CD4-positive, alpha-beta T cell treated with Interferon alpha-2 for 1 hour (primary cell): ENCODE data around the gene RPL22.

ENCODE experiments used
- DNase-seq, 2 donors: peaks; one replicate each; pipeline ENCODE4 v3.0.0-alpha.2; 2020 to 2022

RPL22 gene

DNA sequence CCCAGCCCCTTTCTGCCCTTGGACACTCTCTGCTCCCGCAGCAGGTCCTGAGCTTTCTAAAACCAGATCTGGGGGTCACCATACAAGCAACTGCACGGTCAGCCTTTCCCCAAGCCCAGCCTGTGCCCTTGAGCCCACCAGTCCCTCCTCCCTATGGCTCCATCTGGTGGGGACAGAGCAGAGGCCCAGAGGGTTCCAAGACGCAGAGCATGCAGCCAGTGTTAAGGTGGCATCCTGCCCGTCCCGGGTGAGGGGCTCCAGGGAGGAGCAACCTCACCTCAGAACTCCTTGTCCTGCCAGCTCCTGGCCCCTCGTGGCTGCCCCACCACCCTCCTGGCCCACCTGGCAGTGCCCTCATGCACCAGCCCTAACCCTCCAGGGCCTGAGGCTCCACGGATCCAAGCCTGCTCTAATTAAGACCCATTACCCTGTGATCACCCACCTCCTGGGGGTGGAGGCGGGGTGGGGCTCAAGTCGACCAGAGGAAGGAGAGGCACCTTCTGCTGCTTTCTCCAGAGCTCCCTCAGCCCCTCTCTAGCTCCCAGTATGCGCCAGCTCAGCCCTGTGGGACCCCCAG, 27.8 kb downstream of the RPL22 start:
- no peak for DNase-seq

DNA sequence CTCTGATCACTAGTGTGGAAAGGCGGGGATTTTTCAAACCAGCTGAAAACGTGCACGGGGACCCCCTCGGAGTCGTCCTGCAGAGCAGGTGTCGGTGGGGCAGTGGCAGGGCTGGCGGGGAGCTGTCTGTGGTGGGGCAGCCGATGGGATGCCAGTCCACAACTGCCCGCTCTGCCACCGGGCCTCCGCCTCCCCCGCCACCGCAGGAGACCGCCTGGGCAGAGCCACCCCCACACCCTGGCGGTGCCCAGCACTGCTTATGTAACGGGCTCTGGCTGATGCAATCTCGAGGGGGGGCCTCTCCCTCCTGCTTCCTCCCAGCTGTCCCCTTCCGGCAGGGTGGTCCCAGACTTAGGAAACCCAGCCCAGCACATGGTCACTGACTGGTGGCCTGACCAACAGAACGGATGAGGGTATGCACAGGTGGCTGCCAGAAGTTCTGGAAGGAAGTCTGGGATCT, 28.6 kb downstream of the RPL22 start:
- no peak for DNase-seq

DNA sequence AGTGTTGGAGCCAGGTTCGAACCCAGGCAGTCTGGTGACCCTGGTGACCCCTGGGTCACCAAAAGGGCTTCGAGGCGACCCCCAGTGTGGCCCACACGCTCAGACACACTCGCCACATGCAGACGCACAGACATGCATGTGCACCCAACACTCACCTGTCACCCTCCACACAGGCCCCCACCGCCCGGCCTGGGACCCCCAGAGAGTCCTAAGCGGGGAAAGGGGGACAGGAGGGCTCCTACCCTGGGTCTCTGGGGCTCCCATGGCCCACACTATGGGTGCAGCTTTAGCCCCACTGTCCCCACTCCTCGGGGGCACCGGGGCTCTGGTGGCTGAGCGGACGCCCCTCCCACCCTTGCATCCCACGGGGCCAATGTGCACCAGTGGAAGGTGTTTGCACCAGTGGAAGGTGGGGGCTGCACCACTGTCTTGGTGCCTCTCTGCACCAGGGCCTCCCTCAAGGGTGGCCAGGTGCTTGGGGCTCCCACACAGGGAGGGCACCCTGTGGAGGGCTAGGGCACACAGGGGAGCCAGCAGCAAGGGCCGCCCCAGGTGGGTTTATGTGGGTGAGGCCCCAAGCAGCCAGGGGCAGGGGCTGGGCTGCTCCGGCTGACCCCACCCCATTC, 29.2 kb downstream of the RPL22 start:
- no peak for DNase-seq

DNA sequence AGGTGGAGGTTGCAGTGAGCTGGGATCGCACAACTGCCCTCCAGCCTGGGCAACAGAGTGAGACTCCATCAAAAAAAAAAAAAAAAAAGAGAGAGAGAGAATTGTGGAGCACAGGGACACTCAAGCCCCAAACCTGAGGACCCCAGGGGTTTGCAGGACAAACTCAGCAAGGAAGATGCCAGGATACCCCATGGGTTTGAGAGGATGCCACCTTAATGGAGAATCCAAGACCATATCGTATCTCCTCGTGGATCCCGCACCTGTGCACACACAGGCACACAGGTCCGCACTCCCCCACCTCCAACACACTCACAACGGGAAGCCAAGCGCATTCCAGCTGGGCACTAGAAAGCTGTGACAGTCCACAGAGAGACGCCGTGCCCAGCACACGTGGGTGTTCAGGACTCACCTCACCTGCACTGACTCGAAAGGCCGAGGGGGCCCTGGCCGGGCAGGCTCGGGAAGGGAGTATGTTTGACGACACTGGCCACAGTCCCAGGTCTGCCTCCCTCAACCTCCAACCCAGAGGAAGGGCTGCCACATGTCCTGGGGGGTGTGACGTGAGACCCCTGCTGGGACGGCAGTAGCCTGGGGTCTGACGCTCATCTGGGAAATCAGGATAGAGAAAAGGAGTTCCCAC, 30.3 kb downstream of the RPL22 start:
- DNase-seq = no peak

DNA sequence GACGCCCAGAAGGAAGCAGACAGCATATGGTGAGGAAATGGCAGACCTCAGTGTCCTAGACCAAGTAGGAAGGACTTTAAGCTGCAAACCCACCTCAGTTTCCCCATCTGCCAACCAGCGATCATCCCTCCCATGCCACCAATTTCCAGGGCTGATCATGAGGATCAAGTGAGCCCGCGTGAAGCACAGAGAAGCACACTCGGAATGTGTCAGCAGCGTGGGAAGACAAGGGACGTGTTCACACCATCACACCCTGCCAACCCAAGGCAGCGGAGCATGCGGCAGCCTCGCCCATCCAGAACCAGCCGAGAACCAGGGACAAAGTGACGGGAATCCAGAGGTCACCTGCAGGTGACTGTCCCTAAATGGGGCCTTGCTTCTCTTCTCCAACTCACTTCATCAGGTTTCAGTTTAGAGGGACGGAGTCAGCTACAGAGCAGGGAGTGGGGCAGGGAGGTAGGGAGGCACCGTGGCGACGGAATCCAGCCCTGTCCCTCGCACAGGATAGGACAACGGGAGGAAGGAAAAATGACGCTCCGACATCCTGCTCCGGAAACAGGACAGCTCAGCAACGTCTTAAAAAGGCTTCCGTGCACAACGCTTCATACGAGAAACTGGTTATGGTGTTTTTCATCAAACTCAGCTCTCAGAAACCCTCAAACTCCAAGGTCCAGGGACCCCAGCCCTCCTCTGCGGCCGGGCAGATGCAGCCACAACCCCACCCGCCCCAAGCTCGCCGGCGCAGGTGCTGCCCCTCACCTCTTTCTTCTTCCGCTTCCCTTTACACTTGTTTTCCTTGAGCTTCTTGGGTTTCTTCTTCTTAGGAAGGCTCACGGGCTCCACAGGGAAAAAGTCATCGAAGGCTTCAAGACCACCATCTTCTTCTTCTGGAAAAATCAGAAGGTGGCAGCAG, 31.7 kb downstream of the RPL22 start:
- no peak for DNase-seq

DNA sequence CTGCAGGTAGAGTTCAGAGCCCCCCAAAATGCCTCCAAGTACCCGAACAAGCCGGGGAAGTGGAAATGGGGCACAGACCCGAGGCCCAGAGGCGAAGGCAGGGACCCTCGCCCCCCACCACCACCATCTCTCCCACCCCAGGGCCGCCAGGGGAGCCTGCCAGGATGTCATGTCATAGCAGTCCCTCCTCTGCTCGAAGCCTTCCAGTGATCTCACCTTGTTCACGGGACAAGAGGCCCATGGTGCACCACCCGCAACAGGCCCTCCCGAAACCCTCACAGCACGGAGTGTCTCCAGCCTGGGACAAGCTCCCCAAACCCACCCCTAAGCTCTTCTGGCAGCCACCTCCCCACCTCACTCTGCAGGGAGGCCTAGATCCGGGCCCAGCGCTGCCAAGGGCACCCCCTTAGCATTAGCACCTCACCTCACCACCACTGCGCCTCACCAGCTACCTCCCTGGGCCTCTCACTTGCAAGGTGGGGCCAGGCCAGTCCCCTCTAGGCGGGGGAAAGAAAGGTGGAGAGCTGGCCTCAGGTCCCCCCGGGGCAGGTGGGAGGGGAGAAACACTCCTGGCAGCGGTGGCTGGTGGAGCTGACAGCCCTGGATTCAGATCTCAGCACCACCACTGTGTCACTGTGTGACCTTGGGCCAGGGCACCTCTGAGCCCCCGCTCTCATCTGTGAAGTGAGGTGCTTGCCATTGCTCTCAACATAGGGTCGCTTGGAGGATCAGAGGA, 32.6 kb downstream of the RPL22 start:
- no peak for DNase-seq

DNA sequence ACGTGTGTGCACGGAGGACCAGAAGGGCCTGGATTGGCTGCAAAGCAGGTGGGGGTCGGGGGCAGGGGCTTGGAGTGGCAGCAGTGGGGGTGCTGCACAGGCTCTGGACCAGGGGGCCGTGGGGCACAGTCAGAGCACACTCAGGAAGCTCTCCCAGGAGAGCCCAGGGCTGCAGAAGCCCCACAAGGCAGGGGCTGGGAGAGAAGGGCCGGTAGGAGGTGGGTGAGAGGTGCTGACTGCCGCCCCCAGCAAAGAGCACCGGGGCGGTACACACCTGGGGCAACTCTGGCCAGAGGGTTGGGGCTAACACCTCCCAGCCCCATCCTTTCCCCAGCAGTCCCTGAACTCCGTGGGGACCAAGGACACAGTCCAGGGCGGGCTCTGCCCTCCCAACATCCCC, 33.2 kb downstream of the RPL22 start:
- no peak for DNase-seq

DNA sequence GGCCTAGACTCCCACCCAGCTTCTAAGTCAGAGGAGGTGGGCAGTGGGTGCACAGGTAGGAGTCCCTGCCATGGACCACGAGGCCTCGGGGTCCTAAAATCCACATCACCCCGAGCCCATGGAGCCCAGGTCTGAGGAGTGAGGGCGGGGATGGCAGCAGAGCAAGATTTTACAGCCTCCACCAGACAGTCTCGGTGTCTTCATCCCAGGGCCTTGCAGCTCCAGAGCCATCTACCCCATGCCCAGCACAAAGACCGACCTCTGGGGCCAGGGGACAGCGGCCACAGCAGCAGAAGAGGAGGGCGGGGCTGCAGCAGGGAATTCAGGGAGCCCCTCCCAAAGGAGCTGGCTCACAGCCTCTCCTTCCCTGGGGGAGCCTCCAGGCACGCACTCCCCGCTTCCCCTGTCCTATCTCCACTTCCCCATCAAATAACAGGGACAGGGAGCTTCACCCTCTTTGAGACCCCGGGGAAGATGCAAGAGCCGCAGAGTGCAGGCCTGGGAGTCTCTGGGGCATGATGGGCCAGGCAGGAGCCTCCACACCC, 33.9 kb downstream of the RPL22 start:
- no peak for DNase-seq

DNA sequence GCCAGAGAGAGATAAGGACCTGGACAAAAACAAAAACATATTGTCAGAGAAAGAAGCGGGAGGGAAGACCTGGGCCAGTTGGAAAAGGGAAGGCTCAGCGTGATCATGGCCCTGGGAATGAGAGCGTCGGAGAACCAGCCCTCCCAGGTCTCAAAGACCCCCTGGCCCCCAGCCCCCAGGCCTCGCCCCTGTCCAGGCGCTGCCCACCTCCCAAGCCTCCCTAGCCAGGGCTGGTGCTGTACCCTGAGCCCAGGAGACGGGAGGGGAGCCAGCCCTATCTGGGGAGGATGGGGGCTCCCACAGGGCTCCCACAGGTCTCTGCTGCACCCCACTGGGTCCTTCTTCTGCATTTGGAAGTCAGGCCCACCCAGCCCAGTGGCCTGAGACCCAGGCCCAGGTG, 34.4 kb downstream of the RPL22 start:
- DNase-seq = no peak

DNA sequence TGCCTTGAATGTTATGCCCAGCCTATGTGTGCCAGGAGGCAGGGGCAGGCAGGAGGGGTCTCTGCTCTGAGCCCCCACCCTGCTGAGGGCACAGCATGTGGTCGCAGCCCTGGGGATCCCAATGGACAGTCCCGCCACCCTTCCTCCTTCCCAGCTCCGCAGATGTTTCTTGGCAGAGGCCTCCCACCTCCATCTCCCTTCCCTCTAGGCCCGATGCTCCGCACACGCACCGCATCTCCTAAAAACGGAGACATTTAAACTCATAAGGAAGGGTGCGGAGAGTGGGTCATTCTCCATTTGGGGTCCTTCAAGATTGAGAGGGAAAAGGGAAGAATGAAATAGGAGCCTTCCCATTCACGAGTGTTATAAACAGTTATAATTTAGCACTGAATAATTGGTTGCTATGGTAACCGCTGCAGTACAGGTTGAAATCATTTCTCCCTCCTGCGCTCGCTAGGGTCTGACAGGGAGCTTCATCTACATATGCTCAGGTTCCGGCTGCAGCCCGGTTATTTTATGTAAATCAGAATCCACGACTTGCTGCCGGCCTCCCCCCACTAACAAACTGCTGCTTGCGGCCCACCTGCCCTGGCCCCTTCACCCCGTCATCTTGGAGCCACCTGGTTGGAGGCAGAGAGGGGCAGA, 35.3 kb downstream of the RPL22 start:
- no peak for DNase-seq

DNA sequence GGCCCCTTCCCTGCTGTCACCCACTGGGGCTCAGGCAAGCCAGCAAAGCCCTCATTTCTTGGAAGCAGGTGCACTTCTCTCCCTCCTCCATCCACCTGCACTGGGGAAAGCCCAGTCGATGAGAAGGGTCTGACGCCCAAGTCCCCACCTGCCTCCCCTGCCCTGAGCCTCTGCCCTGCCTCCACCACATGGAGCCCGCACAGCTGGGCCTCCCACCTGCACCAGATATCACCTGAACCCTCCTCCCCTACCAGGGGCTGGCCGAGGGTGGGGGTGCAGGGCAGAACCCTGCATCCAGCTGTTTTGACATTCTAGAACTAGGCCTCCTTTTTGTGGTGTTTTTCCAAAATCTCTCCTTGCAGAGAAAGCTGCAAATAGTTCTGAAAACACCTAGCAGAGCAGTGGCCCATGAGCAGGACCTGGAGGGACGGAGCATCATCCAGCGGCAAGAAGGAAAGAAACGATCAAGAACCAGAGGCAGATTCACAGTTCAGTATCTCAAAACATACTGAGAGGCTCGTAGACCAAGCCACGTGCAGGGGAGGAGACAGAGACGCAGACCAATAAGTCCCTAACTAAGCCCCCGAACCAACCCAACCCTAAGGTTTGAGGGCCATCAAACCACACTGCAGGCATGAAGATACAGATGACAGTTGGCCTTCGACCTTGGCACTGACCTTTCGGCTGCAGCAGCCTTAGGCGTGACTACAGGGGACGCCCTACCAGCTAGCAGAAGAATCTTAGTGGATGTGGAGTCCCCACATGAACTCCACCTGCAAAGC, 36.0 kb downstream of the RPL22 start:
- no peak for DNase-seq

DNA sequence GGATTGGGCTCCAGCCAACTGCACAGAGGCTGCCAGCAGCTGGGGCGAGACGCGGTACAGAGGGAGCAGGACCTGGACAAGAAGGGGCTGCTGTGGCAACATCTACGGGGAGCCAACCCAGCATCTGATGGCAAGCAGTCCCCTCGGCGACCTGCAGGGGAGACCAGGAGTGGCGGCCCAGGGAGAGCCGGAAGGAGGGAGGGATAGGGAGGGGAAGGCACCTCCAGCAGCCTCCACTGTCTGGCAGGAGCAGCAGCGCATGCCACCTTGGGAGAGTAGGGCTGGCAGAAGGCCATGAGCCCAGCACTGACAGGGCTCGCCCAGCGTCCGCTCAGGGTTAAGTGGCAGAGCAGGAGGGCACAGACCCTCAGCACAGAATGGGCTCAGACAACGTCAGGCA, 36.6 kb downstream of the RPL22 start:
- no peak for DNase-seq

DNA sequence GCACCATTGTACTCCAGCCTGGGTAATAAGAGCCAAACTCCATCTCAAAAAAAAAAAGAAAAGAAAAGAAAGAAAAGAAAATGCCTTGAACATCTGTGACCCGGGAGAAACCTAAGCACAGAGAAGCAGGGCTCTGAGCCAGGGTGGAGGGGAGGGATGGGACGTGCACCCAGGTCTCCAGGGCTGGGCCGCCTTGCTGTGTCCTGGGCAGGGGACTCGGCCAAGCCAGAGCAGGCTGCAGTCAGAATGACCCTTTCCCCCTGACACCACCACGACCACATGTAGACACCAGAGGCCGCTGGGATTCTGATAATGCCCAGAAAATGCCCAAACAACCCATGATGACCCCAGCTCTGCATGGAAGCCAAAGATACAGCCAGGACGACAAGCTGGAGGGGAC, 37.1 kb downstream of the RPL22 start:
- no peak for DNase-seq

DNA sequence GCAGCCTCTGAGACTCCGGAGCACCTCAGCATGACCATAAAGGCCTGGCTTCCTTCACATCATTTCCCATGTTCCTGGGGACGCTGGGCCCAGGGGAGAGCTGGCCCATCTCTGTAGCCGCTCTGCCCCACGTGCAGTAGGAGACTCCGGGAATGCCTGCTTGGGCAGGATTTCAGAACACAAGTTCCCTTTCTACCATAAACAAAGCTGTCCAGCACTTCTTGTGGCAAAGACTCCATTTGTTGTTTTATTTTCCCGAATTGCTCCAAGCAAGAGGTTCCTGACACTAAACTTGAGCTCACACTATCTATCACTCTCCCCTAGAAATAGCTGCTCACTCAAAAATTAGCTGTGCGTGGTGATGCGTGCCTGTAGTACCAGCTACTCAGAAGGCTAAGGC, 41.2 kb downstream of the RPL22 start:
- DNase-seq = no peak

DNA sequence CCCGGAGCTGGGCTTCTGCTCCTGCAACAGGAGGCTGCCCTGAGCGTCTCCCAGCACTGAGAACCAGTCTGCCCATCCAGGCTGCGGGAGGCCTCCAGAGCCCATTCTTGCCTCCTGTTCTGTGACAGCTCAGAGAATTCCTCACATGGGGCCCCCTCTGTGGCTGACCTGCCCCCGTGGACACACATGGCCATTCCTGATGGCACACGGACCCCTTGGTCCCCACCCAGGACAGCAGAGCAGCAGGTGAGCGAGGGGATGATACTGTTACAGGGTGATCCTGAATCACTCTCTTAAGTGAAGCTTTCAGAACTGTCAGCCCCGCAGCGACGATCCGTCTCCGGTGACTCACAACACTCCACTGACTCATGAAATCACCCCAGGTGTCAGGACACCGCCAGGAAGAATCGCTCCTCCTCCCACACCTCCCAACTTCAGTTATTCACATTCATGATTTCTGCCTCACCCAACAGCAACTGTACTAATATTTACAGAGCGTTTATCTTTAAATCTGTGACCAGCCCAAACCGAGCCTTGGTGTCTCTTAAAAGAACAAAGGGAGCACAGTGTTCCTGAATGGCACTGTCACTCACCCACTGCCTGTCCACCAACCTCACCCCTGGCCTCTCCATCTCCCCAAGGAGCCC, 41.7 kb downstream of the RPL22 start:
- no peak for DNase-seq

DNA sequence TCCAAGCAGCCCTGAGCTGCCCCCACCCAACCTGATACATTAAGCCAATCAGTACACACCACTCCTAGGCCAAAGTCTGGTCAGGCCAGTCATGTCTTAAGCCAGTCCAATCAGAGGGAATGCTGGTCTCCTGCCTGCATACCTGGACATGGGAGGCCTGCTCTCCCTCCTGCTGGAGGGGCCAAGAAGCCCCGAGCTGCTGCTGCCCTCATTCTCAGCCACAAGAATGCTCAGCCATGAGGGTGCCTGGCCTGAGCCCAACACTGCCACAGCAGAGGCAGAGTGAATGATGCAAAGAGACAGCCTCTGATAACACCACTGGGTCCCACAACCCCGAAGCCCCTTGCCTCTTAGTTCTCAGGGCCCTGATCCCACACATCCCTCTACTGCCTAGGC, 42.3 kb downstream of the RPL22 start:
- DNase-seq = no peak

DNA sequence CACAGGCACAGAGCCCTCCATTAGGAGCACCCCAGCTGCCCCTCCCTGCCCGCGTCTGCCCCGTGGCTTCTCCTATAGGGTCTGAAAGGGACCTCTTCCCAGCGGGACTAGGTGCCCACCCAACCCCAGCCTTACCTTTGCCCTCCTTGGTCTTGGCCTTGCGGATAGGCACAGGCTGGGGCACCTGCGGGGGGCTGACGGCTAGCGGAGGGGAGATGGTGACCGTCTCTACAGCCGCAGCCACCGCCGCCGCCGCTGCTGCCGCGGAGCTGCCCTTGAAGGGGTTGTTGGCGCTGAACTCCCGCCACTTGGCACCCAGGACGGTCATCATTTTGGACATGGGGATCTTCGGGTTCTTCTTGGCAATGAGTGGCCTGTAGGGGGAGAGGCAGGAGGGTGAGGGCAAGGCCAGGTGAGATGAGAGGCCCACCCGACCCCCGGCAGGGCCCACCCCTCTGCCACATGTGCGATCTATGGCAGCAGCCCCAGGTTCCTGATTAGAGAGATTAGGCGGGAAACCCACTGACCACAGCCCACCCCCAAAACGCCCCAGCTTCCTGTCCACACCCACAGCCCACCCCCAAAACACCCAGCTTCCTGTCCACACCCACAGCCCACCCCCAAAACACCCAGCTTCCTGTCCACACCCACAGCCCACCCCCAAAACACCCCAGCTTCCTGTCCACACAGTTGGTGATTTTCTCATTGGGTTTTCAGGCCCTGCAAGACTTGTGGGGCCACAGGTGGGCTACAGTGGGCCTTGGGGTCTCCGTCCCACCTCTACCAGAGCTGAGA, 44.7 kb downstream of the RPL22 start:
- no peak for DNase-seq

DNA sequence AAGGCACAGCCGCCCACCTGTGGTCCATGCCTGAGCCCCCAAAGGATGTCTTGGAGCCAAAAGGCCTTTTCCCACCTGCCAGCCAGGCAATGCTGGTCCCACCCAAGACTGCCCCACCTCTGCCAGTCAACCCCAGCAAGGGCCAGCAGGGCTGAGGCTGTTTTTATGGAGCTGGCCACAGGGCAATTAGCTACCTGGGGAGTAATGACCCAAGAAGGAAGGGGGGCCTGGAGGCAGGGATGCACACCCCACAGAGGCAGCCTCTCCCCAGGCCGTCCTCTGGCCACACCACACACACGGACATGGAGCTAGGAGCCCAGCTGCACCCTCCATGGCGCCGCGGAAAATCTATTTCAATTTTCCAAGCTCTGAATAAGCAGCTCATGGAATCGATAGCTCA, 46.5 kb downstream of the RPL22 start:
- DNase-seq = no peak

DNA sequence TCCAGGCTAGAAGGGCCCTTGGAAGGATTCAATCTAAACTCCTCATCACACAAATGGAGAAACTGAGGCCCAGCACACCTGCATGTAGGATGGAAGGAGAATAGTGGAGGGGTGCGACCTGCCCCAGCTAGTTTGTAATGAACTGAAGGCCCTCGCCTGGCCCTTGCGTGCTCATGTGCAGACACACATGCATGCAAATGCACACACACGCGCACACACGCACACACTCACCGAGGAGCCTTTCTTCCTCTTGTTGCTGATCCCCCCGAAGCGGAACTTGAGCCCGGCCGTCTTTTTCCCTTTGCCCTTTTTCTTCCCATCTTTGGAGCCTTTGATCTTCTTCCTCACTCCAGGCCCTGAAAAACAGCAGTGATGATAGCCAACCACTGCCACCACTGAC, 47.2 kb downstream of the RPL22 start:
- no peak for DNase-seq

DNA sequence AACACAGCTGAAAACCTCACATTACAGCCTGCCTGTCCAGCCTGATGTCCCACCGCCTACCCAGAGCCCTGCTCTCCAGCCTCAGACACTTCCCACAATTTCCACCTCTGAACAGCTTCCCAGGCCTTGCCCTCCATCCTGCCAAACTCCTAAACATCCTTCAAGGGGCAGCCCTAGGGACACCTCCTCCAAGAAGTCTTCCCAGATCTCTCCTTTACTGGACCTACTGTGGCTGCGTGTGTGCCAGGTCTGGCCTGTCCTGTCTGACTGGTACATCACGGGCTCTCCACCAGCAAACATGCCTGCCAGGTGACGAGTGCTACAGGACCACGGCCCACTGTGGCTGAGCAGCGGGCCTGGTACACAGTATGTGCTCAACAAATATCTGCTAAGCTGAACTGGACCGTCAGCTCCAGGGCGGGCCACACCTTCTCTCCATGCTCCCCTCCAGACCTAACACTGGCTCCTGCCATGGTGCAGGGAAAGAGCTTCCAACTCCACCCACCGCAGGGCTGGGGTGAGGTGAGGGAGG, 48.0 kb downstream of the RPL22 start:
- no peak for DNase-seq
